ENCODE data around the gene ANKRD33.

- TF ChIP-seq, protein P1, sequence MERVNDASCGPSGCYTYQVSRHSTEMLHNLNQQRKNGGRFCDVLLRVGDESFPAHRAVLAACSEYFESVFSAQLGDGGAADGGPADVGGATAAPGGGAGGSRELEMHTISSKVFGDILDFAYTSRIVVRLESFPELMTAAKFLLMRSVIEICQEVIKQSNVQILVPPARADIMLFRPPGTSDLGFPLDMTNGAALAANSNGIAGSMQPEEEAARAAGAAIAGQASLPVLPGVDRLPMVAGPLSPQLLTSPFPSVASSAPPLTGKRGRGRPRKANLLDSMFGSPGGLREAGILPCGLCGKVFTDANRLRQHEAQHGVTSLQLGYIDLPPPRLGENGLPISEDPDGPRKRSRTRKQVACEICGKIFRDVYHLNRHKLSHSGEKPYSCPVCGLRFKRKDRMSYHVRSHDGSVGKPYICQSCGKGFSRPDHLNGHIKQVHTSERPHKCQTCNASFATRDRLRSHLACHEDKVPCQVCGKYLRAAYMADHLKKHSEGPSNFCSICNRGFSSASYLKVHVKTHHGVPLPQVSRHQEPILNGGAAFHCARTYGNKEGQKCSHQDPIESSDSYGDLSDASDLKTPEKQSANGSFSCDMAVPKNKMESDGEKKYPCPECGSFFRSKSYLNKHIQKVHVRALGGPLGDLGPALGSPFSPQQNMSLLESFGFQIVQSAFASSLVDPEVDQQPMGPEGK (CRISPR knock-in tag; IDR thresholded peaks at IDR 0.05; ENCODE audit: borderline replicate concordance) = no peak
- TF ChIP-seq CSDC2 (CRISPR knock-in tag; IDR thresholded peaks at IDR 0.05) = no peak
- no peak for TF ChIP-seq PPARA (CRISPR knock-in tag; IDR thresholded peaks at IDR 0.05; ENCODE audit: borderline replicate concordance)
- TF ChIP-seq, protein P2, sequence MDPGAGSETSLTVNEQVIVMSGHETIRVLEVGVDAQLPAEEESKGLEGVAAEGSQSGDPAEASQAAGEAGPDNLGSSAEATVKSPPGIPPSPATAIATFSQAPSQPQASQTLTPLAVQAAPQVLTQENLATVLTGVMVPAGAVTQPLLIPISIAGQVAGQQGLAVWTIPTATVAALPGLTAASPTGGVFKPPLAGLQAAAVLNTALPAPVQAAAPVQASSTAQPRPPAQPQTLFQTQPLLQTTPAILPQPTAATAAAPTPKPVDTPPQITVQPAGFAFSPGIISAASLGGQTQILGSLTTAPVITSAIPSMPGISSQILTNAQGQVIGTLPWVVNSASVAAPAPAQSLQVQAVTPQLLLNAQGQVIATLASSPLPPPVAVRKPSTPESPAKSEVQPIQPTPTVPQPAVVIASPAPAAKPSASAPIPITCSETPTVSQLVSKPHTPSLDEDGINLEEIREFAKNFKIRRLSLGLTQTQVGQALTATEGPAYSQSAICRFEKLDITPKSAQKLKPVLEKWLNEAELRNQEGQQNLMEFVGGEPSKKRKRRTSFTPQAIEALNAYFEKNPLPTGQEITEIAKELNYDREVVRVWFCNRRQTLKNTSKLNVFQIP (CRISPR knock-in tag; IDR thresholded peaks at IDR 0.05; ENCODE audit: borderline replicate concordance, low read depth) = no peak
- TF ChIP-seq ZFP30 (CRISPR knock-in tag; IDR thresholded peaks at IDR 0.05) = no peak
- no peak for TF ChIP-seq BACH2 (CRISPR knock-in tag; IDR thresholded peaks at IDR 0.05; ENCODE audit: borderline replicate concordance)
- TF ChIP-seq ZNF70 (CRISPR knock-in tag; IDR thresholded peaks at IDR 0.05) = no peak
- no peak for TF ChIP-seq ZC3H10 (CRISPR knock-in tag; IDR thresholded peaks at IDR 0.05)
Measured at GRCh38 chr12:51910691-51911090, 22.8 kb downstream of the ANKRD33 start.
